NAMALWA (cell line): ENCODE measurements around the gene BICRAL.
A peak's percentile ranks its signal among the peaks of the same experiment; 100 is the strongest.

Experiments
- DNase-seq: peaks from one replicate; pipeline ENCODE4 v3.0.0-alpha.2; 2015; ENCODE audit warnings: low spot score

The BICRAL gene

GRCh38 chr6:42762950-42763349, 18.9 kb upstream of the BICRAL start:
- no peak for DNase-seq

GRCh38 chr6:42764911-42765648, 16.8 kb upstream of the BICRAL start:
- no peak for DNase-seq

DNA sequence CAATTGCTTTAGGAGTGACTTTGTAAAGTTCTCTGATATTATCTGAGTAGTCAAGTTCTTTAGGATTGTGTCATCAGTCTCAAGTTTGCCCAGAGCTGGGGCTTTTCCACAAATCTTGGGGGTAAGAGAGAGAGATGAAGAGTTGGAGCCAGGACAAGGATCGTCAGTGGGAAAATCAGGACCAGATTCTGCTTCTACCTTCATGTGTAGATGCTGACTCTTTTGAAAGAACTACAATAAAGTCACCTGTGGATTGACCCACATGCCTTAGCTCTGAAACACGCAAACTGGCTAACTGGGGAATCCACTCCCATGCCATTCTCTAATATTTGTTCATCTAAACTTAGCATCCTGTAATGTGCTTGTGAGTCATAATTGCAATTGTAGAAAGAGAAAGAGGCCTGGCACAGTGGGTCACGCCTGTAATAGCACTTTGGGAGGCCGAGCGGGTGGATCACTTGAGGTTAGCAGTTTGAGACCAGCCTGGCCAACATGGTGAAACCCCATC, 15.6 kb upstream of the BICRAL start:
- DNase-seq, result no peak

- no peak for DNase-seq
Measured at GRCh38 chr6:42769051-42769450, 12.8 kb upstream of the BICRAL start.

DNA sequence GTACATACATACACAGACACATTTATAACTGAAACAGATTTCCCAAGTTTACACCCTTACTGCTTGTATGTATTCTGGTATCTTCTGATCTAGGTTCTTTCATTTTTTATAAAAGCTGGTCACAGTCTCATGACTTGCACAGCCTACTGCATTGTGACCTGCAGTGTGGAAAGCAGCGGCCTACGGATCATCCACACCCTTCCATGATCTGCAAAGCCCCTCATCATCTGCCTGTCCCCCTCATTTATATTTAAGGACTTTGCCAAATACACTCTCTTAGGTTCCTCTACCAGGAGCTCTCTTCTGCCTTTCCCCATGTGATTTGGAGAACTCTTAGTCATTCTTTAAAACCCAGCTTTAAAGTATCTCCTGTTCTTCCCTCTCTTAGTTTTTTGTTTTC, 12.0 kb upstream of the BICRAL start:
- DNase-seq, result no peak

GRCh38 chr6:42771741-42772100, 10.1 kb upstream of the BICRAL start:
- peak; percentile 63 for DNase-seq

- DNase-seq, result no peak
Measured at GRCh38 chr6:42774201-42774600, 7.7 kb upstream of the BICRAL start.

DNA sequence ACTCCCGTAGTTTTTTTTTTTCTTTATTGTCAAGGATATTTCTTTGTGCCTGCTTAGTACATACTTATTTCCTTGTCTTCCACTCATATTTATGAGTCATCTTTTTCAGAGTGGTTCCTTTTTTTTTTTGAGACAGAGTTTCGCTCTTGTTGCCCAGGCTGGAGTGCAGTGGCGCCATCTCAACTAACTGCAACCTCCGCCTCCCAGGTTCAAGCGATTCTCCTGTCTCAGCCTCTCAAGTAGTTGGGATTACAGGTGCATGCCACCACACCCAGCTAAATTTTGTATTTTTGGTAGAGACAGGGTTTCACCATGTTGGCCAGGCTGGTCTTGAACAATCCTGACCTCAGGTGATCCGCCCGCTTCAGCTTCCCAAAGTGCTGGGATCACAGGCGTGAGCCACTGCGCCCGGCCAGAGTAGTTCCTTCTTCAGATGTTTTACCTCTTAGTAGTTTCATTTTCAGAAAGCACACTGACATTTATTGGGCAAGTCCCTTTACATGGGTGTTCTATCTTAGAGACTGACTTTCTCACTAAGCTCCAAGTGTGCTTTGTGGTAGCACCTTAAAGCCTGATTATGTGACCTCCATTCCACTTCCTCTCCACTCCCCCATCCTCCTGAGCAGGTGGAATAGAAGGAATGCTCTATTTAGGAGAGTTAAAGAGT, 6.9 kb upstream of the BICRAL start:
- peak; percentile 54 for DNase-seq

- peak; percentile 68 for DNase-seq
Measured at GRCh38 chr6:42777126-42777822, 4.6 kb upstream of the BICRAL start.

GRCh38 chr6:42778122-42778521, 3.7 kb upstream of the BICRAL start:
- peak; percentile 22 for DNase-seq

DNA sequence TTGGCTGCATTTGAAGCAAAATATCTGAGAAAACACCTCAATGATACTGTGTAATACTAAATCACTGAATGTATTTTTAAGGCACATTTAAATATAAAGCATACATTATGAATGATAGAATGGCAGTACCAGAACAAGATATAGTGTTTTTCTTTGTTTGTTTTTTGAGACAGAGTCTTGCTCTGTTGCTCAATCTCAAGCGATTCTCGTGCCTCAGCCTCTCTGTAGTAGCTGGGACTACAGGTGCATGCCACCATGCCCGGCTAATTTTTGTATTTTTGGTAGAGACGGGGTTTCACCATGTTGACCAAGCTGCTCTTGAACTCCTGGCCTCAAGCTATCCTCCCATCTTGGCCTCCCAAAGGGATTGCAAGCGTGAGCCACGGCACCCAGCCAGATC, 2.3 kb upstream of the BICRAL start:
- peak; percentile 54 for DNase-seq

DNA sequence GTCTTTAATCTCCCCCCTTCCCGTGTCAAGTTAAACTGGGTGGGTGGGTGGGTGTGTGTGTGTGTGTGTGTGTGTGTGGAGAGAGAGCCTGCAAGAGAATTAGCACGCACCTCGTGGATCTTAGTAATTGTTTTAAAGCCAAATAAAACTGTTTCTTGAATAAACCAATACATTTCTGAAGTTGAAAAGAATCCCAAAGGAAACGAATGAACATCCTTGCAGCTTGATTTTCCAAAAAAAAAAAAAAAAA, 381 bp upstream of the BICRAL start:
- DNase-seq, result no peak

DNA sequence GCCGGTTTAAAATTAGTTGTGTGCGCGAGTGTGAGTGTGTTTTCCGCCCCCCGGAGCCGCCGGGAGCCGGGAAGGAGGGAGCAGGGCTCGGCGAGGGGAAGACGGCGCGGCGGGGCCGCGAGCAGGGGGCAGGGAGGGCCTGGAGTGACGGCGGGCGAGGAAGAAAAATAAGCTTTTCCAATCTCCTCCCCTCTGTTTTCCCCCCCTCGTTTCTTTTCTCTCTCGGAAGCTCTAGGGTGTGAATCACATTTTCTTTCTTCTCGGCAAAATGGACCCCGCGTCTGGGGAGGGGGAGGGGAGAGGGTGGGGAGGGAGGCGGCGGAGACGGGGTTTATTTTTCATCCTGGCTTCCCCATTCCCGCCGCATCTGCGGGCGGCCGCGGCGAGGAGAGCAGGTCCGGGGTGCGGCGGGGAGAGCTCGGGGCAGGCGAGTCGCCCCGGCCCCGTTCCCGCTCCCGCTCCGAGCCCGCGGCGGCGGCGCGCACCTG, 881 bp downstream of the BICRAL start:
- peak; percentile 72 for DNase-seq

DNA sequence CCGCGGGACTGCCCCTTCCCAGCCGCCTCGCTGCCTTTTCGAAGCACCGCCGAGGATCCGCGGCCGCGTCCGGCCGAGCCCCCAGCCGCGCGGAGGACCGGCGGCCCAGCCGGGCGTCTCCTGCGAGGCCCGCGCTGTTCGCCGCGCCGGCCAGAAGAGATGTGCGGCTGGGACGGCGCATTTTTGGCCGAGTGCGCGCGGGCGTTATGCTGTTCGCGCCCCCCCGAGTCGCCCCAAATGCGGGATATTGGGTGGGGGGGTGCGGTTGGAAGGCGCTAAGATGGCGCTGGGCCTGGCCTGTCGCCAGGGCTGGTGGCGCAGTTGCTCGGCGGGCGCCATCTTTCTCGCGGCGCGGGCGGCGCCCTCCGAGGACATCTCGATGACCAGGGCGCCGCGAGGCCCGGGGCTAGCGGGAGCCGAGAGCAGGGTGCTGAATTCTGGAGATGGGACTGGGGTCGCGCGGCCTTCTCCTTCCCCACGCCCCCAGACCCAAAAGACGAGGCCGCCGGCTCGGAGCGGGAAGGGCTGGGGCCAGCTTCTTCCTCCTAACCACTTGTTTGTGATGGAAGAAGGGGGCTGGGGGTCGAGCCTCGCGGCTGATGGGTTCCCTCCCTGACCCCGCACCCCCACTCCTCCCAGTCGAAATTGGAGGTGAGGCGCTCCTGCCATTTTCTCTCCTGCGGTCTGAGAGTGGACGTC, 1.5 kb downstream of the BICRAL start:
- peak; percentile 69 for DNase-seq

- peak; percentile 53 for DNase-seq
Measured at GRCh38 chr6:42783876-42784642, 2.2 kb downstream of the BICRAL start.

DNA sequence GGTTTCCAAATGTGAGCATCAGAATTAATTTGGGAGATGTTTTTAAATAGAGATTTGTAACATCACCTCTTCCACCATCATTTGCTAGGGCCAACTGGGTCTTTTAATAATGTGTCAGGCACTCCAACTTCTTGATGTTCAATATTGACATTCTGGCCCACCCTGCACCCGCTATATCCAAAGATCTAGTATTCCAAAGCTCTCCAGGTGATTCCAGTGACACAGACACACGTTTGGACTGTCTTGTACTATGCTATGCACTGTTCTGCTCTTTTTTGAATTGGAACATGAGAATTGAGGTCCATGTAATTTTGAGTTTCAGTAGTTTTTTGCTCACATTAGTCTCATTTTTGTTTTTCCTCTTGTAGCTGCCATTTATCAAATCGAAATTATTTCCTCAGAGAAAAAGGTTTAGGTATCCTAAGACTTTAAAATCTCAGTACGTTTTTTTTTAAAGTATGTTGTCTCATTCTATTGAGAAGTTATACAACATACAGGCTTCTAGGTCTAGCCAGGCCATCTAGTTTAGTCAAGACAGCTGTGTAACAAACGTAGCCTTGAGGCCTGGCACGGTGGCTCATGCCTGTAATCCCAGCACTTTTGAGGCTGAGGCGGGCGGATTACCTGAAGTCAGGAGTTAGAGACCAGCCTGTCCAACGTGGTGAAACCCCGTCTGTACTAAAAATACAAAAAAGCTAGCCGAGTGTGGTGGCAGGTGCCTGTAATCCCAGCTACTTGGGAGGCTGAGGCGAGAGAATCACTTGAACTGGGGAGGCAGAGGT, 3.1 kb downstream of the BICRAL start:
- no peak for DNase-seq

DNA sequence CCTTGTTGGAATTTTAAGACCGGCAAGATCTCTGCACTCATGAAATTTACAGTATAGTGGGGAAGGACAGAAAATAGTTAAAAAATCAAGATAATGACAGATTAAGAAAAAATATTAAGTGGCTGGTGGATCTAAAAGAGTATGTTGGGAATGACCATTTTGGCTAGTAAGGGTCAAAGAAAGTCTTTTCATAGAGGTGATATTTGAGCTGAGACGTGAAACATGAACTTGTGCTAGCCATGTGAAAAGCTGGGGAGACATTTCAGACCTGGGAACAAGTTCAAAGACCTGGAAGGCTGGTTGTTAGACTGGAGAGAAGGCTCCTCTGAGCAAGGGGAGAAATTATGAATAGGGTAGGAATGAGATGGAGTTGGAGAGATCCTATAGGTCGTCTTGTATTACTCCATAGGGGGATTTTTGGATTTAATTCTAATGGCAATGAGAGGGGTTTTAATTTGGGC, 4.7 kb downstream of the BICRAL start:
- DNase-seq, result no peak

- no peak for DNase-seq
Measured at GRCh38 chr6:42787063-42787472, 5.2 kb downstream of the BICRAL start.

GRCh38 chr6:42788671-42789070, 6.8 kb downstream of the BICRAL start:
- no peak for DNase-seq

DNA sequence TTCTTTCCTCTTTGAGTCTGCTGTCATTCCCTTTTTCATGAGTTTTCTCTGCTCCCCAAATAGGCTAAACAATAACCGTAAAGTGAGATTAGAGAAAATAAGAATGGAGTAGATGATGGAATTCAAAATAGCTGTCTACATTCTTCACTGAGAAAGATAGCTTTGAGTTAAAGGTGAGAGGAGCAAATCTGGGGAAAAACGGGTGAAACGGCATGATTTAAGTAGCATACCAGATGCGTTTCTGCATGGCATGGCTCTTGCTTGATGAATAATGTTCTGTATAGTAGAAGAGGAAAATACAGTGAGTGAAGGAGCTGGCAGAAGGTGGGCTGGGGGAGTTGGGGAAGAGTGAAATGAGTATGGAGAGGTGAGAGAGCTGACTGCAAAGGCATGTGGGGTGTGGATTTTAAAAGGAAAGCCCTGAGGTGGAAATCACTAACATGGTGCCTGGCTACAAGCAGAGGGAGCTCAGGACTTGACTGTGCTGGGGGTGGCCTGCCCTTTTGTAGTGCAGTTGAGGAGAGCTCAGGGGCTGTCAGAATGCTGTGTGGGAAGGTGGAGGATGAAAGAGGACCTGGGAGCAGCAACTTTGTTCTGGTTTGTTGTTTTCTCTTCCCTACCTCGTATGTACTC, 8.8 kb downstream of the BICRAL start:
- DNase-seq, result no peak
